Measurements from ENCODE around the gene ZBTB25. TPM values are rescaled to one million over a fixed set of nuclear protein-coding genes. Genes with fewer than 3 reads are reported as not detected.
A peak's percentile ranks its signal among the peaks of the same experiment; 100 is the strongest.

Gene ZBTB25
- total and polyA plus RNA-seq, 2 donors = 5.9 to 14.5 TPM

GRCh38 chr14:64459405-64460136 lies 44.1 kb downstream of the ZBTB25 start:
- no peak overlapping the region for H3K4me3 ChIP-seq (ENCODE audit: low read depth, low read length)
- H3K27ac ChIP-seq (ENCODE audit: low read depth) = no peak overlapping the region
- WGBS = 73% methylated on average over 4 of the region's 4 CpGs
- H3K36me3 ChIP-seq (ENCODE audit: insufficient read depth) = no peaks in the 10 kb centered on the region
- no peak for DNase-seq (ENCODE audit: extremely low spot score)
- no peaks in the 10 kb centered on the region for H3K4me1 ChIP-seq (ENCODE audit: insufficient read depth)

- H3K36me3 ChIP-seq (ENCODE audit: insufficient read depth) = no peaks in the 10 kb centered on the region
- no peak overlapping the region for H3K27ac ChIP-seq (ENCODE audit: low read depth)
- WGBS = 95% methylated on average over 10 of the region's 10 CpGs
- H3K4me3 ChIP-seq (ENCODE audit: low read depth, low read length) = no peak overlapping the region
- H3K4me1 ChIP-seq (ENCODE audit: insufficient read depth) = no peaks in the 10 kb centered on the region
- no peak for DNase-seq (ENCODE audit: extremely low spot score)
Observed at GRCh38 chr14:64454671-64455070, 49.0 kb downstream of the ZBTB25 start.

GRCh38 chr14:64450255-64450654 lies 53.4 kb downstream of the ZBTB25 start:
- no peak for DNase-seq (ENCODE audit: extremely low spot score)
- H3K4me1 ChIP-seq (ENCODE audit: insufficient read depth) = no peaks in the 10 kb centered on the region
- 86% methylated on average over 2 of the region's 2 CpGs for WGBS
- peaks cover 2% of the 10 kb centered on the region for H3K36me3 ChIP-seq (ENCODE audit: insufficient read depth)
- no peak overlapping the region for H3K27ac ChIP-seq (ENCODE audit: low read depth)
- H3K4me3 ChIP-seq (ENCODE audit: low read depth, low read length) = no peak overlapping the region

- Histone ChIP-seq H3K27ac (ENCODE audit: low read depth) (no peak overlapping the region), H3K36me3 (ENCODE audit: insufficient read depth) (peaks cover 2% of the 10 kb centered on the region), H3K4me3 (ENCODE audit: low read depth, low read length) (no peak overlapping the region), H3K4me1 (ENCODE audit: insufficient read depth) (no peaks in the 10 kb centered on the region)
- DNase-seq (ENCODE audit: extremely low spot score) = no peak
- 85% methylated on average over 5 of the region's 5 CpGs for WGBS
Observed at GRCh38 chr14:64447876-64448670, 55.6 kb downstream of the ZBTB25 start.

GRCh38 chr14:64444984-64445845 lies 58.4 kb downstream of the ZBTB25 start:
- no peaks in the 10 kb centered on the region for H3K4me1 ChIP-seq (ENCODE audit: insufficient read depth)
- H3K4me3 ChIP-seq (ENCODE audit: low read depth, low read length) = no peak overlapping the region
- DNase-seq (ENCODE audit: extremely low spot score) = no peak
- peaks cover 2% of the 10 kb centered on the region for H3K36me3 ChIP-seq (ENCODE audit: insufficient read depth)
- peak overlapping the region; percentile 52 for H3K27ac ChIP-seq (ENCODE audit: low read depth)
- 49% methylated on average over 7 of the region's 7 CpGs for WGBS

GRCh38 chr14:64444140-64444539 lies 59.5 kb downstream of the ZBTB25 start:
- 90% methylated on average over 11 of the region's 11 CpGs for WGBS
- Histone ChIP-seq H3K27ac (ENCODE audit: low read depth) (no peak overlapping the region), H3K36me3 (ENCODE audit: insufficient read depth) (no peaks in the 10 kb centered on the region), H3K4me3 (ENCODE audit: low read depth, low read length) (no peak overlapping the region), H3K4me1 (ENCODE audit: insufficient read depth) (no peaks in the 10 kb centered on the region)
- no peak for DNase-seq (ENCODE audit: extremely low spot score)

- Histone ChIP-seq H3K4me3 (ENCODE audit: low read depth, low read length) (no peak overlapping the region), H3K36me3 (ENCODE audit: insufficient read depth) (no peaks in the 10 kb centered on the region), H3K4me1 (ENCODE audit: insufficient read depth) (no peaks in the 10 kb centered on the region), H3K27ac (ENCODE audit: low read depth) (no peak overlapping the region)
- DNase-seq (ENCODE audit: extremely low spot score) = no peak
- WGBS = 72% methylated on average over 17 of the region's 17 CpGs
Observed at GRCh38 chr14:64442300-64442988, 61.2 kb downstream of the ZBTB25 start.

- 93% methylated on average over 3 of the region's 3 CpGs for WGBS
- Histone ChIP-seq H3K27ac (ENCODE audit: low read depth) (no peak overlapping the region), H3K4me3 (ENCODE audit: low read depth, low read length) (no peak overlapping the region), H3K4me1 (ENCODE audit: insufficient read depth) (no peaks in the 10 kb centered on the region), H3K36me3 (ENCODE audit: insufficient read depth) (peaks cover 1% of the 10 kb centered on the region)
- DNase-seq (ENCODE audit: extremely low spot score) = no peak
Observed at GRCh38 chr14:64440494-64440893, 63.1 kb downstream of the ZBTB25 start.

- no peak overlapping the region for H3K27ac ChIP-seq (ENCODE audit: low read depth)
- H3K4me1 ChIP-seq (ENCODE audit: insufficient read depth) = no peaks in the 10 kb centered on the region
- 95% methylated on average over 6 of the region's 6 CpGs for WGBS
- DNase-seq (ENCODE audit: extremely low spot score) = no peak
- H3K36me3 ChIP-seq (ENCODE audit: insufficient read depth) = peaks cover 2% of the 10 kb centered on the region
- H3K4me3 ChIP-seq (ENCODE audit: low read depth, low read length) = no peak overlapping the region
Observed at GRCh38 chr14:64439141-64439540, 64.5 kb downstream of the ZBTB25 start.

GRCh38 chr14:64438181-64438841 lies 65.3 kb downstream of the ZBTB25 start:
- DNase-seq (ENCODE audit: extremely low spot score) = no peak
- Histone ChIP-seq H3K4me3 (ENCODE audit: low read depth, low read length) (no peak overlapping the region), H3K4me1 (ENCODE audit: insufficient read depth) (no peaks in the 10 kb centered on the region), H3K27ac (ENCODE audit: low read depth) (no peak overlapping the region), H3K36me3 (ENCODE audit: insufficient read depth) (peaks cover 2% of the 10 kb centered on the region)
- WGBS = 69% methylated on average over 3 of the region's 3 CpGs

GRCh38 chr14:64434528-64434927 lies 69.1 kb downstream of the ZBTB25 start:
- WGBS = 61% methylated on average over 3 of the region's 3 CpGs
- no peak overlapping the region for H3K27ac ChIP-seq (ENCODE audit: low read depth)
- no peaks in the 10 kb centered on the region for H3K4me1 ChIP-seq (ENCODE audit: insufficient read depth)
- no peak overlapping the region for H3K4me3 ChIP-seq (ENCODE audit: low read depth, low read length)
- peaks cover 2% of the 10 kb centered on the region for H3K36me3 ChIP-seq (ENCODE audit: insufficient read depth)
- DNase-seq (ENCODE audit: extremely low spot score) = no peak

- no peak for DNase-seq (ENCODE audit: extremely low spot score)
- H3K4me1 ChIP-seq (ENCODE audit: insufficient read depth) = no peaks in the 10 kb centered on the region
- H3K36me3 ChIP-seq (ENCODE audit: insufficient read depth) = peaks cover 2% of the 10 kb centered on the region
- no peak overlapping the region for H3K4me3 ChIP-seq (ENCODE audit: low read depth, low read length)
- no peak overlapping the region for H3K27ac ChIP-seq (ENCODE audit: low read depth)
- WGBS = 93% methylated on average over 6 of the region's 6 CpGs
Observed at GRCh38 chr14:64423987-64424386, 79.7 kb downstream of the ZBTB25 start.

GRCh38 chr14:64422756-64423155 lies 80.9 kb downstream of the ZBTB25 start:
- no peak for DNase-seq (ENCODE audit: extremely low spot score)
- H3K4me1 ChIP-seq (ENCODE audit: insufficient read depth) = no peaks in the 10 kb centered on the region
- peaks cover 3% of the 10 kb centered on the region for H3K36me3 ChIP-seq (ENCODE audit: insufficient read depth)
- H3K4me3 ChIP-seq (ENCODE audit: low read depth, low read length) = no peak overlapping the region
- 89% methylated on average over 7 of the region's 7 CpGs for WGBS
- H3K27ac ChIP-seq (ENCODE audit: low read depth) = no peak overlapping the region

Measured in urinary bladder (tissue), 4 donors.